T-helper 1 cell (primary cell): ENCODE results near the gene HSDL2.
"Not testable (repeated sequence)": the region's sequence is repeated elsewhere in the genome, so short reads cannot be mapped to it uniquely, and the experiment has no call there.

Experiments used
- DNase-seq, 5 donors: peaks; one replicate each; pipeline ENCODE4 v3.0.0-alpha.2; 2012 to 2020

Gene HSDL2

GRCh38 chr9:112367465-112367864 lies 12.4 kb upstream of the HSDL2 start:
- no peak for DNase-seq

- no peak for DNase-seq
These were observed 10.1 kb upstream of the HSDL2 start for GRCh38 chr9:112369817-112370216.

- DNase-seq, result no peak
These were observed 8.8 kb upstream of the HSDL2 start for GRCh38 chr9:112371060-112371459.

GRCh38 chr9:112373666-112374065 lies 6.2 kb upstream of the HSDL2 start:
- not testable (repeated sequence) for DNase-seq

- not testable (repeated sequence) for DNase-seq
These were observed 5.7 kb upstream of the HSDL2 start for GRCh38 chr9:112374232-112374631.

- DNase-seq, result no peak
These were observed 4.5 kb upstream of the HSDL2 start for GRCh38 chr9:112375361-112375760.

- DNase-seq, result peak in 1 of 5 donors; percentile 49
These were observed 2.8 kb upstream of the HSDL2 start for GRCh38 chr9:112377087-112377486.

GRCh38 chr9:112377684-112378327 lies 2.1 kb upstream of the HSDL2 start:
- DNase-seq, result no peak

- peak in 1 of 5 donors; percentile 19 for DNase-seq
These were observed 1.4 kb upstream of the HSDL2 start for GRCh38 chr9:112378328-112379176.

GRCh38 chr9:112379177-112380101 lies 469 bp upstream of the HSDL2 start:
- peak; percentile 96 to 98 (median 97) for DNase-seq

GRCh38 chr9:112380825-112381221 lies 915 bp downstream of the HSDL2 start:
- DNase-seq, result peak in 1 of 5 donors; percentile 35

GRCh38 chr9:112382066-112382465 lies 2.2 kb downstream of the HSDL2 start:
- no peak for DNase-seq

- no peak for DNase-seq
These were observed 2.8 kb downstream of the HSDL2 start for GRCh38 chr9:112382501-112383364.

GRCh38 chr9:112384219-112384618 lies 4.3 kb downstream of the HSDL2 start:
- no peak for DNase-seq

GRCh38 chr9:112384690-112385089 lies 4.8 kb downstream of the HSDL2 start:
- no peak for DNase-seq

GRCh38 chr9:112387115-112387514 lies 7.2 kb downstream of the HSDL2 start:
- DNase-seq, result no peak

GRCh38 chr9:112389897-112390296 lies 10.0 kb downstream of the HSDL2 start:
- not testable (repeated sequence) for DNase-seq

GRCh38 chr9:112391936-112392560 lies 12.1 kb downstream of the HSDL2 start:
- DNase-seq, result not testable (repeated sequence)

GRCh38 chr9:112393146-112393545 lies 13.2 kb downstream of the HSDL2 start:
- not testable (repeated sequence) for DNase-seq

GRCh38 chr9:112396416-112396815 lies 16.5 kb downstream of the HSDL2 start:
- DNase-seq, result no peak

GRCh38 chr9:112396872-112397271 lies 17.0 kb downstream of the HSDL2 start:
- DNase-seq, result no peak
